Adrenal gland (tissue), 12 donors: ENCODE results near the gene AHNAK. TPM values are rescaled to one million over a fixed set of nuclear protein-coding genes. Genes with fewer than 3 reads are reported as not detected.

Experiments used
- DNase-seq, 7 donors: peaks; one replicate each; pipeline ENCODE4 v3.0.0-alpha.2; 2019 to 2020
- H3K27ac ChIP-seq, 5 donors: fragments of 200-600 bp; sonication (generic) in 4 of 5; 1 replicate in 3 of 5; 2 replicates in 2 of 5; pipeline versions ENCODE4 v1.5.1 to v1.8.0; 2016 to 2020; ENCODE audit warnings: mild to moderate bottlenecking in 1 of 5
- H3K27me3 ChIP-seq: fragments of 200-600 bp; 2 replicates; pipeline ENCODE4 v1.8.0; 2021
- H3K36me3 ChIP-seq, 2 donors: fragments of 200-600 bp; replicated peaks in 1 of 2; 1 replicate in 1 of 2; 2 replicates in 1 of 2; pipeline versions ENCODE4 v1.5.1 to v1.8.0; 2018 to 2022
- H3K4me1 ChIP-seq, 2 donors: fragments of 200-600 bp; replicated peaks in 1 of 2; 1 replicate in 1 of 2; 2 replicates in 1 of 2; pipeline versions ENCODE4 v1.5.1 to v1.8.0; 2018 to 2021
- H3K4me3 ChIP-seq, 4 donors: fragments of 200-600 bp; sonication (generic) in 3 of 4; one replicate each; pipeline ENCODE4 v1.5.1; 2016 to 2018
- H3K9me3 ChIP-seq, 3 donors: fragments of 200-600 bp; sonication (generic) in 1 of 3; replicated peaks in 1 of 3; 1 replicate in 2 of 3; 2 replicates in 1 of 3; pipeline versions ENCODE4 v1.5.1 to v1.8.0; 2016 to 2021
- POLR2A ChIP-seq, 2 donors: fragments of 450-650 bp; IDR thresholded peaks; one replicate each; pipeline ENCODE4 v1.6.1; 2017; ENCODE audit warnings: antibody characterized with exemption in 2 of 2, mild to moderate bottlenecking in 2 of 2, moderate library complexity in 1 of 2
- WGBS, 4 donors: extraction: QIAGEN DNeasy Blood & Tissue Kit in 2 of 4; methylation state at CpG; one replicate each; pipeline versions ENCODE4 v1.1.5 to v1.1.7; 2013 to 2017; 5-methylcytosine and 5-hydroxymethylcytosine counted together
- intact Hi-C, 2 donors: fragments of 100-400 bp; cut with DNase I; formaldehyde crosslinking; loops; one replicate each; pipeline versions ENCODE4 v1.14.1 to v1.15.0; 2022 to 2023
- polyA plus RNA-seq, 3 donors: library from polyadenylated mRNA; stranded (reverse); fragments of 200-250 nt in 2 of 3; fragments of 350-450 nt in 1 of 3; fragmentation: Illumina TruSeq in 1 of 3; extraction: RNeasy Lipid Tissue Mini Kit (QIAGEN cat#74804) in 1 of 3; gene quantifications; one replicate each; pipeline ENCODE4 v1.2.3, GENCODE V29; 2013 to 2014
- total RNA-seq, 9 donors: library from RNA; depleted of rRNA in 4 of 9; stranded (reverse); fragments of >200 nt in 4 of 9; fragments of 120-200 nt in 1 of 9; fragmentation: NEBNext Ultra II Directional in 1 of 9; extraction: Animal tissue kit (Norgen Biotek cat#: 25700) in 1 of 9; gene quantifications; one replicate each; pipeline versions ENCODE4 v1.1.0 to v1.2.4, GENCODE V29; 2013 to 2023
- TF ChIP-seq, protein P1 (sequence below), 6 experiments: fragments of 450-650 bp in 4 of 6; fragments of 200-600 bp in 2 of 6; sonication (generic) in 1 of 6; IDR thresholded peaks; 1 replicate in 5 of 6; 2 replicates in 1 of 6; pipeline versions ENCODE4 v1.5.1 to v1.8.0; 2016 to 2021; ENCODE audit warnings: antibody characterized with exemption in 6 of 6, mild to moderate bottlenecking in 2 of 6, moderate library complexity in 1 of 6
- donor health status: healthy with polysubstance abuse.
- donor health status: Bipolar disorder and iron deficiency.
- donor health status: DM: yes; HTN: yes; CAD: no.
- donor health status: DM: no; HTN: no; CAD: no.
- donor health status: DM: no; HTN: no; CAD: no.
- donor health status: DM: yes; HTN: yes; CAD: no.

The AHNAK gene
- total and polyA plus RNA-seq, 12 donors, result 32.0 to 307 (median 175) TPM

DNA sequence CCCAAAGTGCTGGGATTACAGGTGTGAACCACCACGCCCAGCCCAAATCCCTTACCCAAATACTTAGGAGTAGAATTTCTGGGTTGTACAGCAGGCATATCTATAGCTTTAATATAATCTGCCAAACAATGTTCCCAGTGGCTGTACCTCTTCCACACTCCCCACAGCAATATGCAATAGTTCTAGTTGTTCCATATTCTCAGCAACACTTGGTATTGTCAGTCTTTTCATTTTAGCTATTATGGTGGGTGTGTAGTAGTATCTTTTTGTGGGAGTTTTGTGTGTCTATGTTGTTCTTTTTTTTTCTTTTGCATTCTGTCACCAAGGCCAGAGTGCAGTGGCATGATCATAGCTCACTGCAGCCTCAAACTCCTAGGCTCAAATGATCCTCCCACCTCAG, 109.0 kb downstream of the AHNAK start:
- no peak for DNase-seq
- H3K36me3 ChIP-seq, result no peaks in the 10 kb centered on the region
- TF ChIP-seq POLR2A (IDR thresholded peaks at IDR 0.05), result no peak
- TF ChIP-seq, protein P1, sequence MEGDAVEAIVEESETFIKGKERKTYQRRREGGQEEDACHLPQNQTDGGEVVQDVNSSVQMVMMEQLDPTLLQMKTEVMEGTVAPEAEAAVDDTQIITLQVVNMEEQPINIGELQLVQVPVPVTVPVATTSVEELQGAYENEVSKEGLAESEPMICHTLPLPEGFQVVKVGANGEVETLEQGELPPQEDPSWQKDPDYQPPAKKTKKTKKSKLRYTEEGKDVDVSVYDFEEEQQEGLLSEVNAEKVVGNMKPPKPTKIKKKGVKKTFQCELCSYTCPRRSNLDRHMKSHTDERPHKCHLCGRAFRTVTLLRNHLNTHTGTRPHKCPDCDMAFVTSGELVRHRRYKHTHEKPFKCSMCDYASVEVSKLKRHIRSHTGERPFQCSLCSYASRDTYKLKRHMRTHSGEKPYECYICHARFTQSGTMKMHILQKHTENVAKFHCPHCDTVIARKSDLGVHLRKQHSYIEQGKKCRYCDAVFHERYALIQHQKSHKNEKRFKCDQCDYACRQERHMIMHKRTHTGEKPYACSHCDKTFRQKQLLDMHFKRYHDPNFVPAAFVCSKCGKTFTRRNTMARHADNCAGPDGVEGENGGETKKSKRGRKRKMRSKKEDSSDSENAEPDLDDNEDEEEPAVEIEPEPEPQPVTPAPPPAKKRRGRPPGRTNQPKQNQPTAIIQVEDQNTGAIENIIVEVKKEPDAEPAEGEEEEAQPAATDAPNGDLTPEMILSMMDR (IDR thresholded peaks at IDR 0.05), result no peak
- peaks cover 4 to 11% of the 10 kb centered on the region in 2 donors for H3K4me1 ChIP-seq
- no peak overlapping the region for H3K4me3 ChIP-seq
- H3K27ac ChIP-seq, result no peak overlapping the region
- no peaks in the 10 kb centered on the region for H3K9me3 ChIP-seq
- WGBS, 4 donors, result 71 to 88% (median 81%) methylated on average over 1 of the region's 1 CpG
- no peaks in the 10 kb centered on the region for H3K27me3 ChIP-seq
- intact Hi-C loops, result no loop called here

DNA sequence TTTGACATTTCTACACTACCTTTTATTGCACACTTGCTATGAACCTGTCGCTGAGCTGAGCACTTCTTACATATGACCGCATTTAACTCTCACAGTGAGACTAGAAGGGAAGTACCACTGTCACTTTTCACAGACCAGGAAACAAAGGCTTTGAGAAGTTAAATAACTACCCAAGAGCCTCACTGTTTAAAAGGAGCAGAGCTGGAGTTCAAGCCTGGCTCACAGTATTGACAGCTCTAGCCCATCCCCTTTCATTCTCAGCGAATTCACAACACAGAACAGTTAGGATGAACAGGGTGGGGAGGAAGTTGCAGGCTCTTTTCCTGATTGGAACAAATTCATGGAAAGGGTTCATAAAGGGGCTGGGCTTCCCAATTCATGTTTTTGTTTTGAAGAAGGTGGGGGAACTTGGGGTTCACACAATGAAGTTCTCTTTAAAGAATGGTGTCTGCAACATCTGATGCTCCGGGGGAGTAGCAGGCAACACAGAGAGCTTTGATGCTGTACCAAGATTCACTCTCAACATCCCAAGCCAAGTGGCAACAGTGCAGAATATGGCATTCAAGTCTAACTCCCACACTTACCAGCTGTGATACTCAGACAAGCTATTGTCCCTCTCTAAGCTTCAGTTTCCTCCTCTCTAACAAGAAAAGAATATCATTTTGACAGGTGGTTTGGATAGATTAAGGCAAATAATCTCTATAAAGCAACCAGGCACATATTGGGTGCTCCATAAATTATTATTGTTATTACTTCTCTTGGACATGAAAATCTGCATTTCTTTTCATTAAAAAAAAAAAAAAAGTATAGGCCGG, 110.6 kb downstream of the AHNAK start:
- 57 to 78% (median 73%) methylated on average over 4 to 5 of the region's 5 CpGs for WGBS, 4 donors
- intact Hi-C loops, result no loop called here
- Histone ChIP-seq H3K4me3 (no peak overlapping the region), H3K4me1 (peaks cover 4 to 14% of the 10 kb centered on the region in 2 donors), H3K36me3 (no peaks in the 10 kb centered on the region), H3K27me3 (no peaks in the 10 kb centered on the region), H3K9me3 (no peaks in the 10 kb centered on the region), H3K27ac (peak overlapping the region in 1 of 5 donors; percentile 68)
- TF ChIP-seq, protein P1 (IDR thresholded peaks at IDR 0.05), result no peak
- TF ChIP-seq POLR2A (IDR thresholded peaks at IDR 0.05), result no peak
- DNase-seq, result no peak

DNA sequence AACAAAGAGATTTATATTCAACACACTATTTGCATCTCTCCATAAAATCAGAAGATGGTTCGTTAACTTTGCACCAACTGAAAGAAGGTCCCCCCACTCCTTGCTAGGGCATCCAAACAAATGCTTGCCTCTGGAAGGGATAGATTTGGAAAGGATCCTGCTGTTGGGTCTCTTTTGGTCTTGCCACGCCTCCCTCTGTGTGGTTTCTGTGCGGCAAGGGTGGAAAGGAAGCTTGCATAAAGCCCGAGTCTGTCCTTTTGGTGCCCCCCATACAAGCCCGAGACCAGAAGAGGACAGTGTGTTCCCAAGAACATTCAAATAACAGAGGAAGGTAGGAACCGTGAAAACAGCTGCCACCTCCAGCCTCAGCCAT, 112.7 kb downstream of the AHNAK start:
- 43 to 59% (median 53%) methylated on average over 6 of the region's 6 CpGs for WGBS, 4 donors
- intact Hi-C loops, result no loop called here
- no peak for TF ChIP-seq POLR2A (IDR thresholded peaks at IDR 0.05)
- TF ChIP-seq, protein P1 (IDR thresholded peaks at IDR 0.05), result no peak
- Histone ChIP-seq H3K27me3 (no peaks in the 10 kb centered on the region), H3K9me3 (no peaks in the 10 kb centered on the region), H3K4me1 (peaks cover 4% of the 10 kb centered on the region in 2 donors), H3K27ac (peak overlapping the region in 2 of 5 donors; percentile 30 to 74), H3K4me3 (no peak overlapping the region), H3K36me3 (no peaks in the 10 kb centered on the region)
- DNase-seq, result peak in 2 of 7 donors; percentile 16 to 27

DNA sequence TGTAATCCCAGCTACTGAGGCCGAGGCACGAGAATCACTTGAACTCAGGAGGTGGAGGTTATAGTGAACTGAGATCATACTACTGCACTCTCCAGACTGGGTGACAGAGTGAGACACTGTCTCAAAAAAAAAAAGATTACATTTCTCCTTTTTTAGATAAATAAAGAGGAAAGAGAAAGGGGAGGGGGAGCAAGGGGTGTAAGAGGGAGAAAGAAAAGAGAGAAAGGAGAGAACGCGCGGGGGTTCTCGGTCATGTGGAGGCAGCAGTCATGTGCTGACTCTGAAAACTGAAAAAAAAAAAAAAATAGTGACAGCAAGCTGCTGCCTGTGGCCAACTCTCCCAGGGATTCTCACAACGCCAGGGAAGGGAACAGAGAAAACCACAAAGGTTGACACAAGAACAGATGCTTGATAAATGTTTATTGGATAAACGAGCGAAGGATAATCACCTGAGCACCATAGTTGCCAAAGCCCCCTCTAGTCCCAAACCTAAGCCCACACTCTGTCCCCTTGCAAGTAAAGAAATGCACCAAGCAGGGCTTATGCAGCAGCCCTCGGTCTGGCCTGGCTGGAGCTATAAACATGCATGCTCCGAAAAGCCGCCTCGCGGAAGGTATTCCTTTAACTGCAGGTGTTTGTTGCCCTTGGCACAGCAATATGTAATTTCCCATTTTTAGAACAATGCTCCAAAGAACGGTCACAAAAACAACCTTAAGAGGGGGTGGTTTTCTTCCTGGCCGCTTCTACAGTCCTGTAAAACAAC, 113.3 kb downstream of the AHNAK start:
- Histone ChIP-seq H3K4me1 (peaks cover 4% of the 10 kb centered on the region in 2 donors), H3K27ac (peak overlapping the region in 2 of 5 donors; percentile 30 to 74), H3K27me3 (no peaks in the 10 kb centered on the region), H3K36me3 (no peaks in the 10 kb centered on the region), H3K9me3 (no peaks in the 10 kb centered on the region), H3K4me3 (no peak overlapping the region)
- intact Hi-C loops, result no loop called here
- no peak for DNase-seq
- TF ChIP-seq, protein P1 (IDR thresholded peaks at IDR 0.05), result no peak
- no peak for TF ChIP-seq POLR2A (IDR thresholded peaks at IDR 0.05)
- WGBS, 4 donors, result 53 to 59% (median 55%) methylated on average over 16 of the region's 16 CpGs
